ENCODE measurements around the gene ALPL.

The ALPL gene

DNA sequence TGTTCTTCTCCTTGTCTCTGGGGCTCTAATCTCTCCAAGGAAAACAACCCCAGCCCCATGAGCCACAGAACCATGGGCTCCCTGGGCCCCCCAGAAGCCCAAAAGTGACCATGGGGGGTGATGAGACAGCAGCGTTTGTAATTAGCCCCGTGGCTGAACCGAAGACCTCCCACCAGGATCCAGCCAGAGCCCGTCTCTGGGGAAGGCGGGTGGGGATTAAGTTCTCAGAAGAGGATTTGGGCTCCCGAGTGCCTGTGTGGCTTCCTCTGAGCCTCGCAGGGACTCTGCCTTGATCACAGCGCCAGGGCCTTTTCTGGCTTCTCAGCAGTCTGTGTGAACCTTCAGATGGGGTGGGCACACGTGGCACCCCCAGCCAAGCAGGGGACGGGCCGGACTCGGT lies 77.0 kb downstream of the ALPL start:
- no peaks in the 10 kb centered on the region for H3K9me3 ChIP-seq (ENCODE audit: low read length)
- TF ChIP-seq, protein P1, sequence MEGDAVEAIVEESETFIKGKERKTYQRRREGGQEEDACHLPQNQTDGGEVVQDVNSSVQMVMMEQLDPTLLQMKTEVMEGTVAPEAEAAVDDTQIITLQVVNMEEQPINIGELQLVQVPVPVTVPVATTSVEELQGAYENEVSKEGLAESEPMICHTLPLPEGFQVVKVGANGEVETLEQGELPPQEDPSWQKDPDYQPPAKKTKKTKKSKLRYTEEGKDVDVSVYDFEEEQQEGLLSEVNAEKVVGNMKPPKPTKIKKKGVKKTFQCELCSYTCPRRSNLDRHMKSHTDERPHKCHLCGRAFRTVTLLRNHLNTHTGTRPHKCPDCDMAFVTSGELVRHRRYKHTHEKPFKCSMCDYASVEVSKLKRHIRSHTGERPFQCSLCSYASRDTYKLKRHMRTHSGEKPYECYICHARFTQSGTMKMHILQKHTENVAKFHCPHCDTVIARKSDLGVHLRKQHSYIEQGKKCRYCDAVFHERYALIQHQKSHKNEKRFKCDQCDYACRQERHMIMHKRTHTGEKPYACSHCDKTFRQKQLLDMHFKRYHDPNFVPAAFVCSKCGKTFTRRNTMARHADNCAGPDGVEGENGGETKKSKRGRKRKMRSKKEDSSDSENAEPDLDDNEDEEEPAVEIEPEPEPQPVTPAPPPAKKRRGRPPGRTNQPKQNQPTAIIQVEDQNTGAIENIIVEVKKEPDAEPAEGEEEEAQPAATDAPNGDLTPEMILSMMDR (IDR thresholded peaks at IDR 0.05; ENCODE audit: low read length): no peak
- TF ChIP-seq EZH2 (IDR thresholded peaks at IDR 0.05; ENCODE audit: borderline replicate concordance, low read length): no peak
- no peaks in the 10 kb centered on the region for H3K79me2 ChIP-seq (ENCODE audit: insufficient read depth, low read length)
- no peaks in the 10 kb centered on the region for H3K9me2 ChIP-seq (ENCODE audit: low read depth, low read length)
- H2AFZ ChIP-seq (ENCODE audit: low read length): no peak overlapping the region
- no peak overlapping the region for H3K9ac ChIP-seq (ENCODE audit: low read length)
- H3K4me1 ChIP-seq (ENCODE audit: insufficient read depth, low read length, severe bottlenecking): no peaks in the 10 kb centered on the region
- H3K36me3 ChIP-seq (ENCODE audit: insufficient read depth, low read length): no peaks in the 10 kb centered on the region
- no peak overlapping the region for H3K4me3 ChIP-seq (ENCODE audit: low read depth, low read length, poor library complexity, severe bottlenecking)
- H3K27me3 ChIP-seq (ENCODE audit: insufficient read depth, low read length): no peaks in the 10 kb centered on the region
- H3F3A ChIP-seq (ENCODE audit: insufficient read depth, low read length): no peaks in the 10 kb centered on the region
- no peaks in the 10 kb centered on the region for H4K20me1 ChIP-seq (ENCODE audit: insufficient read depth, low read length)
- H3K4me2 ChIP-seq (ENCODE audit: low read length): no peak overlapping the region
- H3K27ac ChIP-seq (ENCODE audit: low read depth, low read length, poor library complexity, severe bottlenecking): no peak overlapping the region

- Histone ChIP-seq H4K20me1 (ENCODE audit: insufficient read depth, low read length) (no peaks in the 10 kb centered on the region), H3K4me3 (ENCODE audit: low read depth, low read length, poor library complexity, severe bottlenecking) (no peak overlapping the region), H2AFZ (ENCODE audit: low read length) (no peak overlapping the region), H3K4me2 (ENCODE audit: low read length) (no peak overlapping the region), H3F3A (ENCODE audit: insufficient read depth, low read length) (no peaks in the 10 kb centered on the region), H3K79me2 (ENCODE audit: insufficient read depth, low read length) (no peaks in the 10 kb centered on the region), H3K9me2 (ENCODE audit: low read depth, low read length) (no peaks in the 10 kb centered on the region), H3K36me3 (ENCODE audit: insufficient read depth, low read length) (no peaks in the 10 kb centered on the region), H3K9ac (ENCODE audit: low read length) (no peak overlapping the region), H3K27me3 (ENCODE audit: insufficient read depth, low read length) (0 out of 2 replicates have a peak, but pooled peaks cover 6% of the 10 kb centered on the region), H3K4me1 (ENCODE audit: insufficient read depth, low read length, severe bottlenecking) (no peaks in the 10 kb centered on the region), H3K27ac (ENCODE audit: low read depth, low read length, poor library complexity, severe bottlenecking) (no peak overlapping the region), H3K9me3 (ENCODE audit: low read length) (no peaks in the 10 kb centered on the region)
- TF ChIP-seq EZH2 (IDR thresholded peaks at IDR 0.05; ENCODE audit: borderline replicate concordance, low read length): no peak
- TF ChIP-seq, protein P1 (IDR thresholded peaks at IDR 0.05; ENCODE audit: low read length): no peak
Observed at GRCh38 chr1:21586846-21587601, 77.8 kb downstream of the ALPL start.

DNA sequence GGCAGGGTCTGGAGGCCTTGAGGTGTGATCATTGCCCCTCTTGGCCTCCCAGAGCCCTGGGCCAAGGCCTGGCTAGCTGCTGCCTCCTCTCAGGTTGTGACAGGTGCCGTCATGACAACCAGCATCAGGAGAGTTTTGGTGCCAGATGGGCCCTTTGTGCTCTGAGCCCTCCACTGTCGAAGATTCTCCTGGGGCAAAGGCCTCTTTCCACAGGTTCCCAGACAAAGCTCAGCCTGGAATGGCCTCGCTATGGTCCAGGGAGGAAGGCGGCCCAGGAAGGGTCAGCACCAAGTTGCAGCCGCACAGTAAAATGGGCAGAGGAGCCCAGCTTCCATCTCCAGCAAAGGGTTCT lies 78.4 kb downstream of the ALPL start:
- H3K9ac ChIP-seq (ENCODE audit: low read length): no peak overlapping the region
- H3K27ac ChIP-seq (ENCODE audit: low read depth, low read length, poor library complexity, severe bottlenecking): no peak overlapping the region
- TF ChIP-seq, protein P1 (IDR thresholded peaks at IDR 0.05; ENCODE audit: low read length): no peak
- no peak for TF ChIP-seq EZH2 (IDR thresholded peaks at IDR 0.05; ENCODE audit: borderline replicate concordance, low read length)
- no peak overlapping the region for H2AFZ ChIP-seq (ENCODE audit: low read length)
- no peaks in the 10 kb centered on the region for H3K9me3 ChIP-seq (ENCODE audit: low read length)
- H3K36me3 ChIP-seq (ENCODE audit: insufficient read depth, low read length): no peaks in the 10 kb centered on the region
- no peak overlapping the region for H3K4me3 ChIP-seq (ENCODE audit: low read depth, low read length, poor library complexity, severe bottlenecking)
- no peaks in the 10 kb centered on the region for H3K4me1 ChIP-seq (ENCODE audit: insufficient read depth, low read length, severe bottlenecking)
- no peaks in the 10 kb centered on the region for H4K20me1 ChIP-seq (ENCODE audit: insufficient read depth, low read length)
- H3K79me2 ChIP-seq (ENCODE audit: insufficient read depth, low read length): no peaks in the 10 kb centered on the region
- no peaks in the 10 kb centered on the region for H3F3A ChIP-seq (ENCODE audit: insufficient read depth, low read length)
- 0 out of 2 replicates have a peak, but pooled peaks cover 6% of the 10 kb centered on the region for H3K27me3 ChIP-seq (ENCODE audit: insufficient read depth, low read length)
- no peak overlapping the region for H3K4me2 ChIP-seq (ENCODE audit: low read length)
- no peaks in the 10 kb centered on the region for H3K9me2 ChIP-seq (ENCODE audit: low read depth, low read length)
